ENCODE measurements around the gene ATG9B.

- TF ChIP-seq CTCF (IDR thresholded peaks at IDR 0.05 in 8 of 11, conservative IDR thresholded peaks at IDR 0.05 in 3 of 11) = no peak
- no peak for TF ChIP-seq POLR2A (IDR thresholded peaks at IDR 0.05)
Measured at GRCh38 chr7:151013356-151013732, 10.9 kb downstream of the ATG9B start.
